Hepatocyte (in vitro differentiated cells): Measurements from ENCODE around the gene HEBP2.

Experiments used
- EZH2 ChIP-seq: fragments of 200-600 bp; sonication (generic); IDR thresholded peaks from 2 replicates; pipeline ENCODE4 v1.6.1; 2016; ENCODE audit warnings: antibody characterized with exemption, mild to moderate bottlenecking, borderline replicate concordance
- EZH2phosphoT487 ChIP-seq: fragments of 200-600 bp; sonication (generic); IDR thresholded peaks from one replicate; pipeline ENCODE4 v1.6.1; 2018; ENCODE audit warnings: antibody characterized with exemption, mild to moderate bottlenecking, low read depth, moderate library complexity; ENCODE audit not compliant: unreplicated experiment, severe bottlenecking
- TF ChIP-seq, protein P1 (sequence below): fragments of 200-600 bp; sonication (generic); IDR thresholded peaks from 2 replicates; pipeline ENCODE4 v1.5.1; 2016; ENCODE audit warnings: antibody characterized with exemption, mild to moderate bottlenecking; ENCODE audit not compliant: poor library complexity

DNA sequence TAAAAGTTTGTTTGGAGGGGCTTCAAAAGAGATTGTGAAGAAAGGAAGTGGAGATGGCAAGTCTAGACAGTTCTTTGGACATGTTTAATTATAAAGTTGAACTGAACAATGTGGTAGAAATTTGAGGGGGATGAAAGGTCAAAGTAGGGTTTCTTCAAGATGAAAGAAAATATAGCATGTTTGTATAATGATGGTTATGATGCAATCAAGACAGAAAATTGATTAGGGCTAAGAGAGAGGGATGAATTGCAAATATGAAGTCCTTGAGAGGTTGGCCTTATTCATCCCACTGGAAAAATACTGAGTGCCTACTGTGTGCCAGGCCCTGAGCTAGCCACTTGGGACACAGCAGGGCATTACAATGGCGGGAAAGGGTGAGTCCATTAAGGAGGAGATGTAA lies 57.6 kb downstream of the HEBP2 start:
- TF ChIP-seq, protein P1, sequence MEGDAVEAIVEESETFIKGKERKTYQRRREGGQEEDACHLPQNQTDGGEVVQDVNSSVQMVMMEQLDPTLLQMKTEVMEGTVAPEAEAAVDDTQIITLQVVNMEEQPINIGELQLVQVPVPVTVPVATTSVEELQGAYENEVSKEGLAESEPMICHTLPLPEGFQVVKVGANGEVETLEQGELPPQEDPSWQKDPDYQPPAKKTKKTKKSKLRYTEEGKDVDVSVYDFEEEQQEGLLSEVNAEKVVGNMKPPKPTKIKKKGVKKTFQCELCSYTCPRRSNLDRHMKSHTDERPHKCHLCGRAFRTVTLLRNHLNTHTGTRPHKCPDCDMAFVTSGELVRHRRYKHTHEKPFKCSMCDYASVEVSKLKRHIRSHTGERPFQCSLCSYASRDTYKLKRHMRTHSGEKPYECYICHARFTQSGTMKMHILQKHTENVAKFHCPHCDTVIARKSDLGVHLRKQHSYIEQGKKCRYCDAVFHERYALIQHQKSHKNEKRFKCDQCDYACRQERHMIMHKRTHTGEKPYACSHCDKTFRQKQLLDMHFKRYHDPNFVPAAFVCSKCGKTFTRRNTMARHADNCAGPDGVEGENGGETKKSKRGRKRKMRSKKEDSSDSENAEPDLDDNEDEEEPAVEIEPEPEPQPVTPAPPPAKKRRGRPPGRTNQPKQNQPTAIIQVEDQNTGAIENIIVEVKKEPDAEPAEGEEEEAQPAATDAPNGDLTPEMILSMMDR, result no peak
- TF ChIP-seq EZH2 (no peak), EZH2phosphoT487 (no peak)
